HUES6 (cell line): Measurements from ENCODE around the gene UBTD1.

ENCODE experiments used
- H3K27ac ChIP-seq: 2 replicates; pipeline ENCODE4 v1.7.0; 2013; ENCODE audit warnings: low read depth, mild to moderate bottlenecking, low read length, inconsistent platforms
- H3K27me3 ChIP-seq: 2 replicates; pipeline ENCODE4 v1.6.1; 2013; ENCODE audit warnings: low read length; ENCODE audit not compliant: control insufficient read depth, insufficient read depth
- H3K36me3 ChIP-seq: 2 replicates; pipeline ENCODE4 v1.6.1; 2013; ENCODE audit warnings: low read length; ENCODE audit not compliant: control insufficient read depth, insufficient read depth
- H3K4me1 ChIP-seq: 2 replicates; pipeline ENCODE4 v1.6.1; 2013; ENCODE audit warnings: low read length; ENCODE audit not compliant: control insufficient read depth, insufficient read depth
- H3K4me3 ChIP-seq: 2 replicates; pipeline ENCODE4 v1.5.1; 2013; ENCODE audit warnings: low read depth, low read length
- H3K9ac ChIP-seq: one replicate; pipeline ENCODE4 v1.6.1; 2013; ENCODE audit warnings: mild to moderate bottlenecking, low read length
- H3K9me3 ChIP-seq: 2 replicates; pipeline ENCODE4 v1.6.1; 2013; ENCODE audit warnings: low read depth, low read length; ENCODE audit not compliant: control insufficient read depth, insufficient read depth

The UBTD1 gene

GRCh38 chr10:97539523-97540200 lies 40.9 kb downstream of the UBTD1 start:
- Histone ChIP-seq H3K36me3 (no peaks in the 10 kb centered on the region), H3K9me3 (no peaks in the 10 kb centered on the region), H3K4me3 (no peak overlapping the region), H3K27ac (no peak overlapping the region), H3K9ac (peak overlapping the region; percentile 45), H3K27me3 (no peaks in the 10 kb centered on the region), H3K4me1 (peaks cover 42% of the 10 kb centered on the region)

- no peaks in the 10 kb centered on the region for H3K36me3 ChIP-seq
- no peaks in the 10 kb centered on the region for H3K9me3 ChIP-seq
- H3K27ac ChIP-seq, result no peak overlapping the region
- H3K27me3 ChIP-seq, result no peaks in the 10 kb centered on the region
- H3K4me1 ChIP-seq, result peaks cover 42% of the 10 kb centered on the region
- no peak overlapping the region for H3K9ac ChIP-seq
- H3K4me3 ChIP-seq, result no peak overlapping the region
Observed at GRCh38 chr10:97540669-97541500, 42.2 kb downstream of the UBTD1 start.

GRCh38 chr10:97542169-97543024 lies 43.7 kb downstream of the UBTD1 start:
- Histone ChIP-seq H3K27ac (peak overlapping the region; percentile 58), H3K27me3 (no peaks in the 10 kb centered on the region), H3K4me1 (peaks cover 42% of the 10 kb centered on the region), H3K9ac (peak overlapping the region; percentile 69), H3K36me3 (no peaks in the 10 kb centered on the region), H3K4me3 (no peak overlapping the region), H3K9me3 (no peaks in the 10 kb centered on the region)

GRCh38 chr10:97543025-97543546 lies 44.4 kb downstream of the UBTD1 start:
- no peaks in the 10 kb centered on the region for H3K27me3 ChIP-seq
- no peaks in the 10 kb centered on the region for H3K36me3 ChIP-seq
- no peaks in the 10 kb centered on the region for H3K9me3 ChIP-seq
- H3K9ac ChIP-seq, result peak overlapping the region; percentile 69
- H3K4me3 ChIP-seq, result no peak overlapping the region
- peaks cover 45% of the 10 kb centered on the region for H3K4me1 ChIP-seq
- H3K27ac ChIP-seq, result peak overlapping the region; percentile 58; the same call in 1 of the 2 replicates

GRCh38 chr10:97546456-97547270 lies 47.9 kb downstream of the UBTD1 start:
- Histone ChIP-seq H3K4me1 (peaks cover 53% of the 10 kb centered on the region), H3K4me3 (no peak overlapping the region), H3K36me3 (no peaks in the 10 kb centered on the region), H3K9me3 (no peaks in the 10 kb centered on the region), H3K27ac (no peak overlapping the region), H3K9ac (no peak overlapping the region), H3K27me3 (no peaks in the 10 kb centered on the region)

- Histone ChIP-seq H3K36me3 (no peaks in the 10 kb centered on the region), H3K4me3 (no peak overlapping the region), H3K9me3 (no peaks in the 10 kb centered on the region), H3K4me1 (peaks cover 49% of the 10 kb centered on the region), H3K9ac (no peak overlapping the region), H3K27me3 (no peaks in the 10 kb centered on the region), H3K27ac (no peak overlapping the region)
Observed at GRCh38 chr10:97547271-97547600, 48.5 kb downstream of the UBTD1 start.

- Histone ChIP-seq H3K27me3 (no peaks in the 10 kb centered on the region), H3K27ac (no peak overlapping the region), H3K36me3 (no peaks in the 10 kb centered on the region), H3K4me1 (peaks cover 42% of the 10 kb centered on the region), H3K4me3 (no peak overlapping the region), H3K9me3 (no peaks in the 10 kb centered on the region), H3K9ac (no peak overlapping the region)
Observed at GRCh38 chr10:97547962-97548361, 49.2 kb downstream of the UBTD1 start.

- H3K27ac ChIP-seq, result peak overlapping the region; percentile 14; the same call in 1 of the 2 replicates
- H3K4me1 ChIP-seq, result peaks cover 38% of the 10 kb centered on the region
- no peak overlapping the region for H3K9ac ChIP-seq
- no peaks in the 10 kb centered on the region for H3K36me3 ChIP-seq
- no peak overlapping the region for H3K4me3 ChIP-seq
- no peaks in the 10 kb centered on the region for H3K27me3 ChIP-seq
- no peaks in the 10 kb centered on the region for H3K9me3 ChIP-seq
Observed at GRCh38 chr10:97548828-97549455, 50.2 kb downstream of the UBTD1 start.

- H3K36me3 ChIP-seq, result no peaks in the 10 kb centered on the region
- H3K4me1 ChIP-seq, result peaks cover 37% of the 10 kb centered on the region
- peak overlapping the region; percentile 65 for H3K9ac ChIP-seq
- no peaks in the 10 kb centered on the region for H3K9me3 ChIP-seq
- H3K27me3 ChIP-seq, result no peaks in the 10 kb centered on the region
- no peak overlapping the region for H3K4me3 ChIP-seq
- H3K27ac ChIP-seq, result peak overlapping the region; percentile 54
Observed at GRCh38 chr10:97549587-97550322, 51.0 kb downstream of the UBTD1 start.
